HepG2 (cell line): ENCODE measurements around the gene SIRT5. TPM values are rescaled to one million over a fixed set of nuclear protein-coding genes. Genes with fewer than 3 reads are reported as not detected.

ENCODE experiments used
- BCL3 ChIP-seq: sonication (generic); formaldehyde crosslinking; IDR thresholded peaks from 2 replicates; pipeline ENCODE4 v1.5.1; 2020; ENCODE audit warnings: mild to moderate bottlenecking, missing genetic modification reagents, moderate library complexity
- FOXA3 ChIP-seq: IDR thresholded peaks from 2 replicates; pipeline ENCODE4 v1.6.1; 2016; ENCODE audit warnings: missing genetic modification reagents, missing compliant biosample characterization
- IKZF1 ChIP-seq: fragments of 450-650 bp; IDR thresholded peaks from 2 replicates; pipeline ENCODE4 v1.7.1; 2016
- MAFF ChIP-seq: IDR thresholded peaks from 2 replicates; pipeline ENCODE4 v1.6.1; 2011; ENCODE audit warnings: low read depth, low read length, improper control_type of control experiment
- NR3C1 ChIP-seq: sonication (generic); formaldehyde crosslinking; IDR thresholded peaks from 2 replicates; pipeline ENCODE4 v1.4.0; 2020; ENCODE audit warnings: missing genetic modification reagents
- RARA ChIP-seq: IDR thresholded peaks from 2 replicates; pipeline ENCODE4 v1.6.1; 2016; ENCODE audit warnings: missing genetic modification reagents, missing compliant biosample characterization
- RBAK ChIP-seq: sonication (generic); formaldehyde crosslinking; IDR thresholded peaks from 2 replicates; pipeline ENCODE4 v1.5.1; 2020; ENCODE audit warnings: mild to moderate bottlenecking, missing genetic modification reagents
- RXRA ChIP-seq: sonication (generic); formaldehyde crosslinking; IDR thresholded peaks from 2 replicates; pipeline ENCODE4 v1.5.1; 2020; ENCODE audit warnings: missing genetic modification reagents
- SMAD1 ChIP-seq: sonication (generic); formaldehyde crosslinking; IDR thresholded peaks from 2 replicates; pipeline ENCODE4 v1.4.0; 2020; ENCODE audit warnings: missing genetic modification reagents, low read depth, mild to moderate bottlenecking, borderline replicate concordance
- XRCC5 ChIP-seq: fragments of 200-400 bp; formaldehyde crosslinking; optimal IDR thresholded peaks from 2 replicates; pipeline ENCODE3; 2017; ENCODE audit warnings: mild to moderate bottlenecking, low read length
- ZNF230 ChIP-seq: sonication (generic); formaldehyde crosslinking; IDR thresholded peaks from 2 replicates; pipeline ENCODE4 v1.4.0; 2020; ENCODE audit warnings: mild to moderate bottlenecking, missing genetic modification reagents
- ZNF441 ChIP-seq: sonication (generic); formaldehyde crosslinking; IDR thresholded peaks from 2 replicates; pipeline ENCODE4 v1.7.0; 2021; ENCODE audit warnings: missing genetic modification reagents, borderline replicate concordance
- ZNF563 ChIP-seq: sonication (generic); formaldehyde crosslinking; IDR thresholded peaks from 2 replicates; pipeline ENCODE4 v1.8.0; 2022; ENCODE audit warnings: mild to moderate bottlenecking, moderate library complexity, missing genetic modification reagents
- ZNF652 ChIP-seq: IDR thresholded peaks from 2 replicates; pipeline ENCODE4 v1.6.1; 2016; ENCODE audit warnings: low read depth, borderline replicate concordance
- ZNF879 ChIP-seq: sonication (generic); formaldehyde crosslinking; IDR thresholded peaks from 2 replicates; pipeline ENCODE4 v1.8.1; 2023; ENCODE audit warnings: missing genetic modification reagents
- polyA plus RNA-seq, 8 experiments: library from polyadenylated mRNA; depleted of rRNA in 3 of 8; stranded (reverse) in 7 of 8; unstranded in 1 of 8; fragments of >200 nt; fragmentation: Illumina TruSeq in 4 of 8; extraction: Trizol in 4 of 8; gene quantifications; 2 replicates each; pipeline versions ENCODE4 v1.2.1 to v1.2.3, GENCODE V29; 2011 to 2016; ENCODE audit warnings: low read depth in 4 of 8, missing spikeins in 1 of 8, mixed read lengths in 1 of 8; ENCODE audit not compliant: insufficient read depth in 1 of 8
- total RNA-seq, 5 experiments: library from RNA; depleted of rRNA; stranded (reverse); fragments of >200 nt; fragmentation: Illumina TruSeq; extraction: Trizol; gene quantifications; 2 replicates each; pipeline ENCODE4 v1.2.3, GENCODE V29; 2016; ENCODE audit warnings: low read depth in 1 of 5
- TF ChIP-seq, protein P1 (sequence below): sonication (generic); formaldehyde crosslinking; IDR thresholded peaks from 2 replicates; pipeline ENCODE4 v1.8.0; 2022; ENCODE audit warnings: missing genetic modification reagents, mild to moderate bottlenecking, moderate library complexity, borderline replicate concordance
- TF ChIP-seq, protein P2 (sequence below): IDR thresholded peaks from 2 replicates; pipeline ENCODE4 v1.4.0; 2020; ENCODE audit warnings: mild to moderate bottlenecking, missing genetic modification reagents
- TF ChIP-seq, protein P3 (sequence below): sonication (generic); formaldehyde crosslinking; IDR thresholded peaks from 2 replicates; pipeline ENCODE4 v1.5.1; 2020; ENCODE audit warnings: missing genetic modification reagents, mild to moderate bottlenecking, borderline replicate concordance
- TF ChIP-seq, protein P4 (sequence below): sonication (generic); formaldehyde crosslinking; IDR thresholded peaks from 2 replicates; pipeline ENCODE4 v1.5.0; 2020; ENCODE audit warnings: mild to moderate bottlenecking, low read depth, missing genetic modification reagents, borderline replicate concordance

Gene SIRT5
- total and polyA plus RNA-seq, 2 of the 13 experiments (the other 11 are each of a cell fraction or from before 2014, with no cell fraction given): 14.1 to 16.6 TPM

DNA sequence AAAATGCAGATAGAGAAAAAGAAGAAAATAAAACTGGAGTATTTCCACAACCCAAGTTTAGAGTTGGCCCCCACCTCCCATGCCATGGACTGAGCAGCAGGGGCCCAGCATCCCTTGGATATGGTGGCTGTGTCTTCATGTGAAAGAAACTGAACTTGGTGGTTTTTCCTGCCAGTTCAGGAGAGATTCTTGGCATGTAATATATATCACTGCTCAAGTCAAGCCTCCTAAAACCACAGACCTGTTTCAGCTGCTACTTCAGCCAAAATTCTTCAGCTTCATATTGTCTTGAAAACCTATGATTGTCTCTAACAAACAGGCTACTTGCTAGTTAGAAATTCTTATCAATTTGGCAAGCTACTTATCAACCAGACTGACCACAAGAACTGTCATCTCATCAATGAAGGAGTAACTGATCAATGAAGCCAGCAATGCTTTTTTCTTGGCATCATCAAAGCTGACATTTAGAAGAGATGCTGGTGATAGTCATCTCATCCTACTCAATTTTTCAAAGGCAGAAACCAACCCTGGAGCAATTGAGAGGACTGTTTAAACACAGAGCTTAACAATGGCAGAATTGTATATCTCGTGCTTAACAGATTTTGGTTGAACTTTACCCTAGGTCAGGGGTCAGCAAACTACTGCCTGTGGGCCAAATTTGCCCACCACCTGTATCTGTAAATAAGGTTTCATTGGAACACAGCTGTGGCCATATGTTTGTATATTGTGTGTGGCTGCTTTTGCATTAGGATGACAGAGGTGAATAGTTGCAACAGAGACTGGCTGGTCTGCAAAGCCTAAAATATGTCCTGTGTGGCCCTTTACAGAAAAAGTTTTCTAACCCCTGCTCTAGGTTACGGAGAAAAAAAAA is 30.4 kb downstream of the SIRT5 start (continued):
- TF ChIP-seq SMAD1 (CRISPR knock-in tag) (no peak), NR3C1 (no peak), XRCC5 (peak; percentile 21), RXRA (CRISPR knock-in tag) (peak; percentile 97; the same call in 1 of the 2 replicates), ZNF652 (CRISPR knock-in tag) (0 out of 2 replicates have a peak, but pooled peaks have one; percentile 20), ZNF879 (CRISPR knock-in tag) (no peak), ZNF441 (CRISPR knock-in tag) (no peak), ZNF563 (CRISPR knock-in tag) (no peak), RARA (CRISPR knock-in tag) (peak; percentile 98), RBAK (CRISPR knock-in tag) (no peak), FOXA3 (CRISPR knock-in tag) (peak; percentile 99), ZNF230 (CRISPR knock-in tag) (peak; percentile 95; the same call in 1 of the 2 replicates), BCL3 (CRISPR knock-in tag) (no peak), MAFF (peak; percentile 62), IKZF1 (no peak)
- TF ChIP-seq, protein P1, sequence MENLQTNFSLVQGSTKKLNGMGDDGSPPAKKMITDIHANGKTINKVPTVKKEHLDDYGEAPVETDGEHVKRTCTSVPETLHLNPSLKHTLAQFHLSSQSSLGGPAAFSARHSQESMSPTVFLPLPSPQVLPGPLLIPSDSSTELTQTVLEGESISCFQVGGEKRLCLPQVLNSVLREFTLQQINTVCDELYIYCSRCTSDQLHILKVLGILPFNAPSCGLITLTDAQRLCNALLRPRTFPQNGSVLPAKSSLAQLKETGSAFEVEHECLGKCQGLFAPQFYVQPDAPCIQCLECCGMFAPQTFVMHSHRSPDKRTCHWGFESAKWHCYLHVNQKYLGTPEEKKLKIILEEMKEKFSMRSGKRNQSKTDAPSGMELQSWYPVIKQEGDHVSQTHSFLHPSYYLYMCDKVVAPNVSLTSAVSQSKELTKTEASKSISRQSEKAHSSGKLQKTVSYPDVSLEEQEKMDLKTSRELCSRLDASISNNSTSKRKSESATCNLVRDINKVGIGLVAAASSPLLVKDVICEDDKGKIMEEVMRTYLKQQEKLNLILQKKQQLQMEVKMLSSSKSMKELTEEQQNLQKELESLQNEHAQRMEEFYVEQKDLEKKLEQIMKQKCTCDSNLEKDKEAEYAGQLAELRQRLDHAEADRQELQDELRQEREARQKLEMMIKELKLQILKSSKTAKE (CRISPR knock-in tag): peak; percentile 67; the same call in 1 of the 2 replicates
- TF ChIP-seq, protein P2, sequence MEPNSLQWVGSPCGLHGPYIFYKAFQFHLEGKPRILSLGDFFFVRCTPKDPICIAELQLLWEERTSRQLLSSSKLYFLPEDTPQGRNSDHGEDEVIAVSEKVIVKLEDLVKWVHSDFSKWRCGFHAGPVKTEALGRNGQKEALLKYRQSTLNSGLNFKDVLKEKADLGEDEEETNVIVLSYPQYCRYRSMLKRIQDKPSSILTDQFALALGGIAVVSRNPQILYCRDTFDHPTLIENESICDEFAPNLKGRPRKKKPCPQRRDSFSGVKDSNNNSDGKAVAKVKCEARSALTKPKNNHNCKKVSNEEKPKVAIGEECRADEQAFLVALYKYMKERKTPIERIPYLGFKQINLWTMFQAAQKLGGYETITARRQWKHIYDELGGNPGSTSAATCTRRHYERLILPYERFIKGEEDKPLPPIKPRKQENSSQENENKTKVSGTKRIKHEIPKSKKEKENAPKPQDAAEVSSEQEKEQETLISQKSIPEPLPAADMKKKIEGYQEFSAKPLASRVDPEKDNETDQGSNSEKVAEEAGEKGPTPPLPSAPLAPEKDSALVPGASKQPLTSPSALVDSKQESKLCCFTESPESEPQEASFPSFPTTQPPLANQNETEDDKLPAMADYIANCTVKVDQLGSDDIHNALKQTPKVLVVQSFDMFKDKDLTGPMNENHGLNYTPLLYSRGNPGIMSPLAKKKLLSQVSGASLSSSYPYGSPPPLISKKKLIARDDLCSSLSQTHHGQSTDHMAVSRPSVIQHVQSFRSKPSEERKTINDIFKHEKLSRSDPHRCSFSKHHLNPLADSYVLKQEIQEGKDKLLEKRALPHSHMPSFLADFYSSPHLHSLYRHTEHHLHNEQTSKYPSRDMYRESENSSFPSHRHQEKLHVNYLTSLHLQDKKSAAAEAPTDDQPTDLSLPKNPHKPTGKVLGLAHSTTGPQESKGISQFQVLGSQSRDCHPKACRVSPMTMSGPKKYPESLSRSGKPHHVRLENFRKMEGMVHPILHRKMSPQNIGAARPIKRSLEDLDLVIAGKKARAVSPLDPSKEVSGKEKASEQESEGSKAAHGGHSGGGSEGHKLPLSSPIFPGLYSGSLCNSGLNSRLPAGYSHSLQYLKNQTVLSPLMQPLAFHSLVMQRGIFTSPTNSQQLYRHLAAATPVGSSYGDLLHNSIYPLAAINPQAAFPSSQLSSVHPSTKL (CRISPR knock-in tag): peak; percentile 99
- TF ChIP-seq, protein P3, sequence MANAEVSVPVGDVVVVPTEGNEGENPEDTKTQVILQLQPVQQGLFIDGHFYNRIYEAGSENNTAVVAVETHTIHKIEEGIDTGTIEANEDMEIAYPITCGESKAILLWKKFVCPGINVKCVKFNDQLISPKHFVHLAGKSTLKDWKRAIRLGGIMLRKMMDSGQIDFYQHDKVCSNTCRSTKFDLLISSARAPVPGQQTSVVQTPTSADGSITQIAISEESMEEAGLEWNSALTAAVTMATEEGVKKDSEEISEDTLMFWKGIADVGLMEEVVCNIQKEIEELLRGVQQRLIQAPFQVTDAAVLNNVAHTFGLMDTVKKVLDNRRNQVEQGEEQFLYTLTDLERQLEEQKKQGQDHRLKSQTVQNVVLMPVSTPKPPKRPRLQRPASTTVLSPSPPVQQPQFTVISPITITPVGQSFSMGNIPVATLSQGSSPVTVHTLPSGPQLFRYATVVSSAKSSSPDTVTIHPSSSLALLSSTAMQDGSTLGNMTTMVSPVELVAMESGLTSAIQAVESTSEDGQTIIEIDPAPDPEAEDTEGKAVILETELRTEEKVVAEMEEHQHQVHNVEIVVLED (CRISPR knock-in tag): peak; percentile 31; the same call in 1 of the 2 replicates
- TF ChIP-seq, protein P4, sequence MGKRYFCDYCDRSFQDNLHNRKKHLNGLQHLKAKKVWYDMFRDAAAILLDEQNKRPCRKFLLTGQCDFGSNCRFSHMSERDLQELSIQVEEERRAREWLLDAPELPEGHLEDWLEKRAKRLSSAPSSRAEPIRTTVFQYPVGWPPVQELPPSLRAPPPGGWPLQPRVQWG (CRISPR knock-in tag): no peak
